G401.6 (cell line): ENCODE results near the gene SNX5.

Experiments used
- FAIRE-seq: peaks from 2 replicates; lab custom pipeline; 2012; peaks lifted over from hg19 to GRCh38; lab: Jason Lieb, UNC

The SNX5 gene

DNA sequence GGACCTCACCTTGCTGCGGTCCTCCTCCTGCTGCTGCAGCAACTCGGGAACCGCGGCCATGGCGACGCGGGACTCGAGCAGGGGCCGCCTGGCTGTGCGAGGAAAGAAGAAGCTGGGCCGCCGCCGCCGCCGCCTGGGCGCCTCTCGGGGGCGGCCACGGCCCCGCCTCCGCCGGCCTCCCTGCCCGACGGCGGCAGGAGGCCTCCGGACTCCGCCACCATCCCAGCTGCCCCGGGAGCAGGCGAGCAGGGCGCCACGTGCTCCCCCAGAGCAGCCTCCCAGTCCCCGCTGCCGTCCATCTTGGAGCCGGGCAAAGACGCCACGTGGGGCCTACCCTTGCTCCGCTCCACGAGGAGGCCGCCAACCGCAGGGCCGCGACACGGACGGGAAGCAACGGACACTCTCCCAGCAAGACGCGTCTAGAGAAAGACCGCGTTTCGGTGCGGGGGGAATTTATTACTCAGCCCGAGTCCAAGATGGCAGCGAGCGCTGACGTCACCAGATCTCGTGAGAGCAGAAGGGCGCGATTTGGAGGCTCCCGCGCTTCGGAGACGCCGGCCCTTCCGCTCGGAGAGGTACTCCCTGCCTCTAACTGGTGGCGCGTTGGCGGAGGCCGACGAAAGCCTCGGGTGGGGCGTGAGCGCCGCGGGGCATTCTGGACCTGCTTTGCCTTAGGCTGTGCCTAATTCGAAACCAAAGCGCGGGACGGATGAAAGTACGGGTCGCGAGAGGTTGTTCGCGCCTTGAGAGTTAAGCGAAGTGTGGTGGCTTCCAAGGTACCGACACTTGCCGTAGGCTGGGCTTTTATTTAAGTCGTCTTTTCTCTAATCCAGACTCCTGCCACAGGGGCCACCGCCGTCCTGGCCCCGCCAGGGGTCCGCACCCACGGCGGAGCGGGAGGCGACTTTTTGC, at the start of gene SNX5, which contains the start of gene MGME1:
TSS of gene SNX5 (minus strand) at position 429 of the 912 bp plus-strand sequence. CDS start at position 60, 369 bp downstream.
TSS of gene MGME1 (plus strand) at position 653 of the 912 bp plus-strand sequence. CDS start 842 bp downstream, outside the sequence.
- FAIRE-seq = peak; percentile 97

DNA sequence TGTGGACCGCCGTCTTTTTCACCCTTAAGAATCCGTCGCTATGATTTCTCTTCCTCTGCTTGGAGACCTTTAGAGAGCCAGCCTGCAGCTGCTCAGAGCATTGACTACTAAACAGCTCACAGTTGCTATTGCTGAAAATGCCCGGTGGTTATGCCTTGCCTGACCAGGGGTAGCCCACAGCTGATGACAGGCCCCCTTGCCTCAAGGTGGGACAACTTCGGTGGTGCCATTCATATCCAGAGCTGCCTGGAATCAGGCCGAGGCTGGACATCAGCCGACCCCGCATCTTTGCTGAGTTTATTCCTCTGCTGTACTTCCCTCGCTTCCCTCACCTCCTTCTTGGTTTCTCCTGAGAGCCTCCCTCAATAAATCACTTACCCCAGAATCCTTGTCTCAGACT, 49.5 kb upstream of the SNX5 start:
- no peak for FAIRE-seq

DNA sequence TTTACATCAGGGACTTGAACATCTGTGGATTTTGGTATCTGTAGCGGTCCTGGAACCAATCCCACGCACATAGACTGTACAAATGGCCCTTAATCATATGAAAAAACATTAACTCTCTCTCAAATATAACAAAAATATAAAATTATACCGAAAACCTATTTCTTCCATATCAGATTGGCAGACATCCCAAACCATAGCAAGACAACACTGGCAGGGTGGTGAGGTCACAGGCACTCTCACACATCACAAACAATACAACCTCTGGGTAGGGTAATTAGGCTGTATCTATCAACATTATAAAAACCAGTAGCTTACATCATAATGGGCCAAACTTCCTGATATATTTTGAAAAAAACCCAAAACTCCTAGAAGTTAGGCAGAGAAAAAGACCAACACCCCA, 48.2 kb upstream of the SNX5 start:
- no peak for FAIRE-seq

DNA sequence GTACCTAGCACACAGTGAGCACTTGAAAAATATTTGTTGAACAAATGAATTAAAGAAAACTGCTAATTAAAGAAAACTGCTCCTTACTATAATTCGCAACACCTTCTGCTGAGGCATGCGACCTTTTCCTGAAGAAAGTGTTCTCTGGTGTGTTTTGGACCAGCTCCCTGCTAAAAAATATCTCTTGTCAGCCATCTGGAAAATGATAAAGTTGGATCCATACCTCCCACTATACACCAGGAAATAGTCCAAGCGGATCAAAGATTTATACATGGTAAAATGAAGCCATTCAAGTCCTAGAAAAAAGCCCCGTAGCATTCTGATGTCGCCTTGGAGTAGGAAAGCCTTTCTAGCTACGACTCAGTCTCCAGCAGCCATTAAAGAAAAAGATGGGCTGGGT, 45.8 kb upstream of the SNX5 start:
- FAIRE-seq = no peak

DNA sequence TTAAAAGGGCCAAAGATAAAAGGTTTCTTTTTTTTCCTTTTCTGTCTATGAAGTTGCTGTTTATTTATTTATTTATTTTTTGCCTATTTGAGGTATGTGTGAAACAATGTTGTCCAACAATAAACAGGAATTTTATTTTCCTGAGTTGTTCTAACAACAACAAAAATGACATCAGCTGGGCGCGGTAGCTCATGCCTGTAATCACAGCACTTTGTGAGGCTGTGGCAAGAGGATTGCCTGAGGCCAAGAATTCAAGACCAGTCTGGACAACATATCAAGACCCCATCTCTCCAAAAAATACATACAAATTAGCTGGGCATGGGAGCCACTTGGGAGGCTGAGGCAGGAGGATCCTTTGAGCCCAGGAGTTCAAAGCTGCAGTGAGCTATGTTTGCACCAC, 44.3 kb upstream of the SNX5 start:
- FAIRE-seq = no peak

DNA sequence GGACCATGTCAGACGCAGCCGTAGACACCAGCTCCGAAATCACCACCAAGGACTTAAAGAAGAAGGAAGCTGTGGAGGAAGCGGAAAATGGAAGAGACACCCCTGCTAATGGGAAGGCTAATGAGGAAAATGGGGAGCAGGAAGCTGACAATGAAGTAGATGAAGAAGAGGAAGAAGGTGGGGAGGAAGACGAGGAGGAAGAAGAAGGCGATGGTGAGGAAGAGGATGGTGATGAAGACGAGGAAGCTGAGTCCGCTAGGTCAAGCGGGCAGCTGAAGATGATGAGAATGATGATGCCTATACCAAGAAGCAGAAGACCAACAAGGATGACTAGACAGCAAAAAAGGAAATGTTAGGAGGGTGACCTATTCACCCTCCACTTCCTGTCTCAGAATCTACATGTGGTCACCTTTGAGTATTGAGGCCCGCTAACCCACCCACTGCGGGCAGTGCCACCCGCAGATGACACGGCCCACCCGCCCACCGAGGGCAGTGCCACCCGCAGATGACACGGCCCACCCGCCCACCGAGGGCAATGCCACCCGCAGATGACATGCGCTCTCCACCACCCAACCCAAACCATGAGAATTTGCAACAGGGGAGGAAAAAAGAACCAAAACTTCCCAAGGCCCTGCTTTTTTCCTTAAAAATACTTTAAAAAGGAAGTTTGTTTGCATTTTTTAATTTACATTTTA, 43.5 kb upstream of the SNX5 start:
- FAIRE-seq = no peak

DNA sequence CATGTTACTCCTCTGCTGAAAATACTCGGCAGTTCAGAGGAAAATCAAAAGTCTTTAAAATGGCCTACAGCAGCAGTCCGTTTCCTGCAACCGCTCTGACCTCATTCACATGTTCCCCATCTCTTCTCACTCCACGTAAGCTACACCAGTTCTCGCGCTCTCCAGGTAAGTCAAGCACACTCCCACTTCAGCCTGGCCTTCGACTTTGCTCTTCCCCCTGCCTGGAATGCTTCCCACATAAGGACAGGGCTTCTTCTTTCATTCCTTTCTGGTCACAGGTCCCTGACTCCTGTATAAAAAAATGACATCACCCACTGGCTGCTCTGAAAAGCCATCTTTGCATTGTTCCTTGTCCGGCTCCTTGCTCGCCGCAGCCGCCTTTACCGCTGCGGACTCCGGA, 42.9 kb upstream of the SNX5 start:
- no peak for FAIRE-seq

DNA sequence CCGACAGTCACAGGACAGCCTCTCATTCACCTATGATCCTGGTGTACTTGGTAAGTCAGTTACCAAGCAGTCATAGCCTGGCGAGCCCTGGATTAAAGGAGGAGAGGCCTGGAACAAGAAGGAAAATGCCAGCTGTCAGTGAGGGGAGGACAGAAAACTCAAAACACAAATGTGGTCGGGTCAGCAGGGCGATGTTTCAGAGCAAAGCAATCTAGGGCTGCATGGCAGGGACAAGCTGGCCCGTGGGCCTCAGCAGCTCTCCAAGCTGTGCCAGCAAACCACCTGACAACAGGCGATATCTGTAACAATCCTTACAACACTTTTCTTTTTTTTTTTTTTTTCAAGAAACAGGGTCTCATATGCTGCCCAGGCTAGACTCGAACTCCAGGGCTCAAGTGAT, 40.5 kb upstream of the SNX5 start:
- no peak for FAIRE-seq

DNA sequence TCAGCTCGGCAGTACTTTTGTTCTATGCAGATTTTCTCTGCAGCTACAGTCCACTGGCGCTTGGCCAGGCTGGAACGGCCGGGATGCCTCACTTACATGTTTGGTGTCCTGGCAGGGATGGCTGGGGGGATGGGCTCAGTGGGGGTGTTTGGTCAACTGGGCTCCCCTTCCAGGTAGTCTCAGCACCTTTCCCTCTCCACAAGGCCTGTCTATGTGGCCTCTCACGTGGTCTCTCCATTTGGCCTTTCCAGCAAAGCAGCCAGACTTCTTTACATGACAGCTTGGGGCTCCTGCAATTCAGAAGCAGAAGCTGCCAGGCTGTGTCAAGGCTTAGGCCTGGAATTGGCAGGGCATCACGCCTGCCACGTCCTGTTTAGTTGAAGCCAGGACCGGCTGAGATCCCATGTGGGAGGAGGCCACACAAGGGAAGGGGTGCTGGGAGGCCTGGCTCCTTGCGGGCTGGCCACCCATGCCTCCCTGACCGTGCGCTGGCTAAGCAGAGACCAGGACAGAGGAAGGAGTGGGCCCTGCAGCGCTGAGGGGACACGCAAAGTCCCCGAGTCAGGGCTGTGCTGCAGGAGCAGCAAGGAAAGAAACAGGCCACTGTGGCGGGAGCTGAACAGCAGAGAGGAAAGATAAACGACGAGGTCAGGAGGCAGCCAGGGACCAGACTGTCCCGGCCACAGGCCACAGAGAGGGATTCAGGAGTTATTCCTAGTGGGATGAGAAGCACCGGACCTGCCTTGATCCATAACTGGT, 39.1 kb upstream of the SNX5 start:
- FAIRE-seq = no peak

DNA sequence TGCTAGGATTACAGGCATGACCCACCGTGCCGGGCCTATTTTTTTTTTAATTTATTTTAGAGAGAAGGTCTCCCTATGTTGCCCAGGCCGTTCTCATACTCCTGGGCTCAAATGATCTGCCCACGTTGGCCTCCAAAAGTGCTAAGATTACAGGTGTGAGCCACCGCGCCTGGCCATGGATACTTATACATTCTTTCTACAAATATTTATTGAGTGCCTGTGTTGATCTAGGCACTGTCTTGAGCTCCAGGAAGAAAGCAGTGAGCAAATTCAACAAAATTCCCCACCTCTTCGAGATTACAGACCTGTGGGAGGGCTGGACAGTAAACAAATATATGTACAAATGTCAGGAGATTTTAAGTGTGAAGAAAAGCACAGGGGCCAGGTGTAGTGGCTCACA, 38.1 kb upstream of the SNX5 start:
- no peak for FAIRE-seq

DNA sequence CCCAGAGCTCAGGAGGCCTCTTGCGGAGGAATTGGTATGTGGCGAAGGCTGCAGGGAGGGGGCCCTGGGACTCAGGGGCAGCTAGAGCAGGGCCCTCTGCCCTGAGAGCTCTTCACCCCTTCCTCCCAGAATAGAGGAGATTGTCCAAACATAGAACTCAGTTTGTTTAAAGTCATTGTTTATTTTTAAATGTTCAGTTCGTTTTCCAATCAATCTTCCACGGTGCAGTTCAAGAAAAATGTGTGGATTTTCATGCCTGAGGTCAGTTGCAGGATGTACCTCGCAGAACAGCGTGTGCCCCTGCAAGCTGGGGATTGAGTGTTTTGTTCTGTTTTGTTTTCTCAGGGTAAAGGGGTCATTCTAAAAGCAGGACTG, 37.4 kb upstream of the SNX5 start:
- FAIRE-seq = no peak

DNA sequence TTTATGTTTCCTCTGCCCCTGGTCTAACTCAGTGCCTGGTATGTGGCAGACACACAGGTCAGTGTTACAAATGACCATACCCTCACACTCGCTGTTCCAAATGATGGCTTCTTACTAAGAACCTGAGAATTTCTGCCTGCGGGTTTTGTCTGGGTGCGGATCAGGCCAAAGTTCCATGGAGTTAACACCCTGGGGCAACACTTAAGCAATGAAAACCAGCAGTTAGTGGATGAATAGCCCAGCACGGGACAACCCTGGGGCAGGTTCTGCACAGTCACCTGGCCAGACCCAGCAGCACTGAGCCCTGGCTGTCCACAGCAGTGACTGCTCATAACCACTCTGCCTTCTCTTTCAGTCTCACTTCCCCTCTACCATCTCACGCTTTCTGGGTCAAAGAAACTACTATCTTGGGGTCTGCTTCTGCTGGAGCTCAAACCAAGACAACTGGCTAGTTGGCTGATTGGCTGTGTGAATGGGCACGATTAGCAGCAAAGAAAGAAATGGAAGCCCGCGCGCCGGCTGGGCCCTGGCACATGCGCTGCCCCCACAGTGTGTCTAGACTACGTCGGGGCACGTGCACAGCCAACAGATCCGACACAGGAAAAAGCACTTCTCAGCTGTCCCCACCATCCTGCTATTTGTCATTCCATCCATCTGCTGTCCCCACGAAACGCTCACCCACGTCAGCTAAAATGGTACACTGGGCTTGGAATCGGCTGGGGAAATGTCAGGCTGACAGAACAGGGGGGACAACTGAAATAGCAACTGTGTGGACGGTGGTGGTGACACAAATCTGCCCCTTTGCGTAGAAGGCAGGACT, 36.8 kb upstream of the SNX5 start:
- no peak for FAIRE-seq

DNA sequence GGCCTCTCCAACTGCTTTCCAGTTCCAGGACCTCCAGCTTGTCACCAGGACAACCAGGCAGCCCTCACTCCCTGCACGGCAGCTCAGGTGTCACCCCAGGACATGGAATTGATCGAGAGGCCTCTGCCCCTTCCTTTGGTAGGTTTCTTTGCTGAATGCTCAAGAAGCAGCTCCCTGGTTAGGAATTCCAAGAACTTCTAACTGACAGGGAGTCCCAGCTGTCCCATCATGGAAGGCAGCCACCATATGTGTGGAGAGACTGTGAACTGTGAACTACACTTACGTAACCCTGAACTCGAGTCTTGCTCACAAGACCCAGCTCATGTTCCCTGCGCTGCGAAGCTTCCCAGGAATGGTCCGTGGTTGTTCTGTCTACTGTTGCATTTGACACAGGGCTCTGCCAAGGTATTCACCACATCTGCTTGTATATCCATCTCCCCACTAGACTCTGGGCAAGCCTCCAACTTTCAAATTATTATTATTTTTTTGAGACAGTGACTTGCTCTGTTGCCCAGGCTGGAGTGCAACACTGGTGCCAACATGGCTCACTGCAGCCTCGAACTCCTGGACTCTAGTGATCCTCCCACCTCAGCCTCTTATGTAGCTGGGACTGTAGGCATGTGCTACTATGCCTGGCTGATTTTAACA, 35.9 kb upstream of the SNX5 start:
- no peak for FAIRE-seq

DNA sequence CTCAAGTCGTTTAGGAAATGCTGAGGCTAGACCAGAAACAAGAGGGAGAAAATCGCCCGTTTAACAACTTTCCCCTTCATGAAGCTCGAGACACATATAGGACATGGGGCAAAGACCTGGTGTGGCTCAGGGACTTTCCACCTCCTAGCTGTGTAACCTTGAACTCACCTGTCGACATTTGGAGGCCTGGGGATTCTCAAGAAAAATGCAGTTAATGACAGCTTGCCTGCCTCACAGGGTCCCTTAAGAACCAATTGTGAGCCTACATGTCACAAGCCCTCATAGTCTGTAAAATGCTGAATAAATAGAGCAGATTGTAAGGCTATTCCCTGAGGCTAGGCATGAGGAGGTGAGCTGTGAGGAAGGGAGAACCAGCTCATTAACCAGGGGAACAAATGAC, 35.3 kb upstream of the SNX5 start:
- FAIRE-seq = no peak

DNA sequence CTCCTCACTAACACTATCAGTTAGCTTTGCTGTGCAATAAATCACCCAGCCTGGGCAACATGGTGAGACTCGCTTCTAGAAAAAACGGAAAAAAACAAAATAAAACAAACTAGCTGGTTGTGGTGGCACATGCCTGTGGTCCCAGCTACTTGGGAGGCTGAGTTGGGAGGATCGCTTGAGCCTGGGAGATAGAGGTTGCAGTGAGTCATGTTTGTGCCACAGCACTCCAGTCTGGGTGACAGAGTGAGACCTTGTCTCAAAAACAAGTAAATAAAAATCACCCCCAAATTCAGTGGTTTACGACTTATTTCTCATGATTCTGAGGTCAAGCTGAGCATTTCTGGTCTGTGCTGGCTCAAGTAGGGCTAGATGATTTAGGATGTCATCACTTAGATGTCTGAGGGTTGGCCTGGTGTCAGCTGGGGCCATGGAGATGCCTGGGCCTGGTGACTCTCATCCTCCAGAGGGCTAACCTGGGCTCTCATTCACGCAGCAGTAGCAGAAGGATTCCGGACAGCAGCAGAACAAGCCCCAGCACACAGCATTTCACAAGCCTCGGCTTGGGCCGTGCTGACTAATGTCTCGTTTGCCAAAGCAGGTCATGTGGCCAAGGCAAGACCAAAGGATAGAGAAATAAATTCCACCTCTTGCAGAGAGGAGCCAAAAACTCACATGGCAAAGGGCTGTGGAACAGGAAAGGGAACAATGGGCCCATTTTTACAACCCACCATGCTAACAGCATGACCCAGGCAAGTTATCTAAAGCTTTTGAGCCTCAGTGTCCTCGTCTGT, 32.7 kb upstream of the SNX5 start:
- FAIRE-seq = no peak

DNA sequence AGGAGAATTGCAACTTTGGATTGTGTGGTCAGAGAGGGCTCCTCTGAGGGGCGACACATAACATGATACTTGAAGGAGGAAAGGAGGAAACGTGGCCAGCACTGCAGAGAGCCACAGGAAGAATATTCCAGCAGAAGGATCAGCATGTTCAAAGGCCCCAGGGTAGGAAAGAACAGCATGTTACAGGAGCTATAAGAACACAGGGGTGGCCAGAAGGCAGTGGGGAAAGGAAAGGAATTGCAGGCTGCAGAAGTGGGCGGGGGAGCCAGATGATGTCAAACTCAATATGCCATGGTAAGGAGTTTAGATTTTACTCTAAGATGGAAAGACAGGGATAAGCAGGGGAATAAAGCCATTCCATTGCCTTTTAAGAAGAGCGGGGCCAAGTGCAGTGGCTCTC, 31.0 kb upstream of the SNX5 start:
- no peak for FAIRE-seq

DNA sequence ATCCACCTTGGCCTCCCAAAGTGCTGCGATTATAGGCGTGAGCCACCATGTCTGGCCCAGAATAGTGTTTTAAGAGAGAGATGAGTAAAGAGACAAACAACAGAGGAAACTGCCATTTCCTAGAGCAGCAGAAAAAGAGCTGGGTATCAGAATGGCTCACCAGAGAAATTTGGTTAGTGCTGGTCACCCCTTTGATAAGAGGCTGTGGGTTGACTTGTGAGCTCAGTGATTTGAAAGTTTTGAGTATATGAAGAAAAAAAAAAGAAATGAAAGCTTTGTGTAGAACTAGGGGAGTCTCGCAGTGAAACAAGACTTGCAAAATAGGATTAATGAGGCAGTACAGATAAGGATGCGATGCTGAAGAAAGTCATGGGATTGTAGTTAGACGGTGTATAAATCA, 29.9 kb upstream of the SNX5 start:
- FAIRE-seq = no peak

DNA sequence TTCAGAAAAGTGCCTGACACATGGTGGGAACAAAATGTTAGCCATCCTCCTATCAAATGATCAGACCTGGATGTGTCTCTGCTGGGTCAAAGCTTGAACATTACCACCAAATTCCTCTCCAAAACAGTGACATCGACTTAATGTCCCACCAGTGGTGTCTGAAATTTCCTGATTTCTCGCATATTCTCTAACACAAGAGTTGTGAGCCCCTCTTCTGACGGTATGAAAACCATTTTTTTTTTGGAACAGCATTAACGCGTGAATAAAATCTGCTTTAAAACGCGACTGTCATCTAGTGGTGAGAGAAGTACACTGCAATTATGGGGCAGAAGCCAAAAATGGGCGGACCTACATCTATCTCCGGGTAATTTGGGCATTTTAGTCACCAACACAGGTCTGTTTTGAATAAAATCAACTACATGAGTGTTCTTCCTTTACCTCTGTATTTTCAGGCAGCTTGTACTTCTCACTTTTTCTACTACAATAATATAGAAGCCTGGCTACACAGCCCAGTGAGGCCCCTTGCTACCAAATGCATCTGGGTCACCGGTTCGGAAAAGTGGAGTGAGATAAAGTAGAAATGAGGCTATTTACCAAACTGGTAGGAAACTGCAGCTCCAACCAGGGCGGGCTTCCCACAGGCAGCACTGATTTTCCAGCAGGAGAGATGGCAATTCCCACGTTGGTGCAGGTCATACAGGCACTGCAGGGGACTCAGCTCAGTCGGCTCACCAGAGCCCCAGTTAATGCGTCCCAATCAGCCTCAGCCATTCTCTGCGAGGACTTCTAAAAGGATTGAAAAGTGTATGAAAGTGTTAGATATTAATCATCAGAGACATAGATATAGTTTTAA, 27.6 kb upstream of the SNX5 start:
- FAIRE-seq = peak; percentile 83

DNA sequence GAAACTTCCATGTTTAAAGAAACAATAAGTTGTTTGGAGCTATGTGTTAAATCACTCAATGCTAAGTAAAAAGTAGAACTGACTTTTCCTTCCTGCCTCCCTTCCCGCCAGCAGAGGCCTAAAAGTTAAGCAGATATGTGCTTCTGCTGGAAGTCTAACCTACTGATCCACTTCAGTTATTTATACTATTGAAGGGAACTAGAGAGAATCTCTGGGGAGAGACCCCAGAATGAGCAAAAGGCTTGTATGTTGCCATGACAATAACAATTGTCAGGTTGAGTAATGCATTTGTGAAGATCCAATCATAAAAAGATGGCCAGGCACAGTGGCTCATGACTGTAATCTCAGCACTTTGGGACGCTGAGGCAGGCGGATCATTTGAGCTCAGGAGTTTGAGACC, 25.0 kb upstream of the SNX5 start:
- FAIRE-seq = no peak
